HG03108 (cell line): ENCODE results near the gene SPRED1.
A peak's percentile ranks its signal among the peaks of the same experiment; 100 is the strongest.
"Not testable (repeated sequence)": the region's sequence is repeated elsewhere in the genome, so short reads cannot be mapped to it uniquely, and the experiment has no call there.

Experiments
- ATAC-seq: cut with Tn5 transposase; IDR thresholded peaks from one replicate; pipeline ENCODE4 v1.9.1; 2021; ENCODE audit warnings: moderate library complexity; ENCODE audit not compliant: unreplicated experiment

SPRED1 gene

GRCh38 chr15:38229705-38230310 lies 22.8 kb upstream of the SPRED1 start:
- no peak for ATAC-seq

- no peak for ATAC-seq
These were observed 21.2 kb upstream of the SPRED1 start for GRCh38 chr15:38231436-38231835.

GRCh38 chr15:38237021-38237420 lies 15.6 kb upstream of the SPRED1 start:
- not testable (repeated sequence) for ATAC-seq

- peak; percentile 55 for ATAC-seq
These were observed 14.3 kb upstream of the SPRED1 start for GRCh38 chr15:38238311-38238710.

GRCh38 chr15:38242055-38242454 lies 10.6 kb upstream of the SPRED1 start:
- ATAC-seq: peak; percentile 85

- ATAC-seq: no peak
These were observed 9.2 kb upstream of the SPRED1 start for GRCh38 chr15:38243278-38244055.

GRCh38 chr15:38247336-38247735 lies 5.3 kb upstream of the SPRED1 start:
- no peak for ATAC-seq

- ATAC-seq: no peak
These were observed 730 bp downstream of the SPRED1 start for GRCh38 chr15:38253351-38253781.

GRCh38 chr15:38254051-38254883 lies 1.6 kb downstream of the SPRED1 start:
- ATAC-seq: peak; percentile 39

GRCh38 chr15:38255690-38256089 lies 3.1 kb downstream of the SPRED1 start:
- ATAC-seq: no peak

- ATAC-seq: no peak
These were observed 5.0 kb downstream of the SPRED1 start for GRCh38 chr15:38257676-38258075.

GRCh38 chr15:38259134-38259533 lies 6.5 kb downstream of the SPRED1 start:
- no peak for ATAC-seq

GRCh38 chr15:38260077-38260476 lies 7.4 kb downstream of the SPRED1 start:
- ATAC-seq: no peak

GRCh38 chr15:38263251-38263650 lies 10.6 kb downstream of the SPRED1 start:
- ATAC-seq: no peak

GRCh38 chr15:38263996-38264395 lies 11.4 kb downstream of the SPRED1 start:
- no peak for ATAC-seq

GRCh38 chr15:38266247-38266986 lies 13.8 kb downstream of the SPRED1 start:
- no peak for ATAC-seq

GRCh38 chr15:38267421-38268022 lies 14.9 kb downstream of the SPRED1 start:
- ATAC-seq: no peak

GRCh38 chr15:38271144-38271543 lies 18.5 kb downstream of the SPRED1 start:
- no peak for ATAC-seq

GRCh38 chr15:38271895-38272294 lies 19.3 kb downstream of the SPRED1 start:
- no peak for ATAC-seq

- not testable (repeated sequence) for ATAC-seq
These were observed 19.8 kb downstream of the SPRED1 start for GRCh38 chr15:38272431-38272830.
